Osteoblast (primary cell): ENCODE data around the gene MCFD2. TPM values are rescaled to one million over a fixed set of nuclear protein-coding genes. Genes with fewer than 3 reads are reported as not detected.

Experiments used
- DNase-seq: peaks from one replicate; pipeline ENCODE4 v3.0.0; 2011; ENCODE audit warnings: low spot score, mixed read lengths; ENCODE audit not compliant: insufficient read length; ENCODE audit errors: missing footprints
- H2AFZ ChIP-seq: 2 replicates; pipeline ENCODE4 v1.6.0; 2011; ENCODE audit warnings: mild to moderate bottlenecking, low read length
- H3K27ac ChIP-seq: 2 replicates; pipeline ENCODE4 v1.5.1; 2011; ENCODE audit warnings: mild to moderate bottlenecking, low read depth, low read length, moderate library complexity
- H3K27me3 ChIP-seq: 2 replicates; pipeline ENCODE4 v1.6.0; 2012; ENCODE audit warnings: mild to moderate bottlenecking, control low read depth, inconsistent platforms, low read length, moderate library complexity; ENCODE audit not compliant: insufficient read depth
- H3K36me3 ChIP-seq: 2 replicates; pipeline ENCODE4 v1.5.1; 2011; ENCODE audit warnings: mild to moderate bottlenecking, low read length, control low read depth, moderate library complexity; ENCODE audit not compliant: insufficient read depth
- H3K4me1 ChIP-seq: 2 replicates; pipeline ENCODE4 v1.5.1; 2011; ENCODE audit warnings: mild to moderate bottlenecking, low read length, control low read depth, moderate library complexity; ENCODE audit not compliant: insufficient read depth
- H3K4me2 ChIP-seq: 2 replicates; pipeline ENCODE4 v1.6.0; 2011; ENCODE audit warnings: mild to moderate bottlenecking, low read length; ENCODE audit not compliant: insufficient read depth
- H3K4me3 ChIP-seq: fragments of 200-600 bp; sonication (generic); 3 replicates; pipeline ENCODE4 v1.5.1; 2012; ENCODE audit warnings: mild to moderate bottlenecking, low read length, inconsistent platforms; ENCODE audit not compliant: insufficient read depth
- H3K79me2 ChIP-seq: 2 replicates; pipeline ENCODE4 v1.6.0; 2012; ENCODE audit warnings: mild to moderate bottlenecking, low read length, control low read depth, inconsistent platforms; ENCODE audit not compliant: insufficient read depth
- H3K9me3 ChIP-seq: 2 replicates; pipeline ENCODE4 v1.5.1; 2011; ENCODE audit warnings: low read depth, low read length, control low read depth
- H4K20me1 ChIP-seq: 2 replicates; pipeline ENCODE4 v1.6.0; 2012; ENCODE audit warnings: mild to moderate bottlenecking, low read length, control low read depth; ENCODE audit not compliant: insufficient read depth
- CTCF ChIP-seq: IDR thresholded peaks from 2 replicates; pipeline ENCODE4 v1.5.1; 2011; ENCODE audit warnings: mild to moderate bottlenecking, low read depth, low read length, moderate library complexity; ENCODE audit errors: extremely low read depth
- total RNA-seq: library from RNA; depleted of rRNA; stranded (reverse); fragments of >200 nt; gene quantifications from 2 replicates; pipeline ENCODE4 v1.2.3, GENCODE V29; 2012

The MCFD2 gene
- total RNA-seq, 1 donor = 136 TPM

- Histone ChIP-seq H3K27ac (peak overlapping the region; percentile 100), H2AFZ (no peak overlapping the region), H4K20me1 (no peaks in the 10 kb centered on the region), H3K4me1 (peaks cover 72% of the 10 kb centered on the region), H3K27me3 (no peaks in the 10 kb centered on the region), H3K9me3 (no peaks in the 10 kb centered on the region), H3K36me3 (no peaks in the 10 kb centered on the region), H3K79me2 (no peaks in the 10 kb centered on the region), H3K4me2 (peak overlapping the region; percentile 4), H3K4me3 (no peak overlapping the region)
- TF ChIP-seq CTCF = no peak
- peak; percentile 83 for DNase-seq
These were observed 28.3 kb downstream of the MCFD2 start for GRCh38 chr2:46887028-46887885.

- no peaks in the 10 kb centered on the region for H4K20me1 ChIP-seq
- peaks cover 73% of the 10 kb centered on the region for H3K4me1 ChIP-seq
- peak overlapping the region; percentile 69 for H3K4me2 ChIP-seq
- no peak overlapping the region for H3K4me3 ChIP-seq
- no peak for DNase-seq
- no peaks in the 10 kb centered on the region for H3K27me3 ChIP-seq
- no peak for TF ChIP-seq CTCF
- H3K9me3 ChIP-seq = no peaks in the 10 kb centered on the region
- no peaks in the 10 kb centered on the region for H3K79me2 ChIP-seq
- H3K36me3 ChIP-seq = no peaks in the 10 kb centered on the region
- H3K27ac ChIP-seq = peak overlapping the region; percentile 100
- no peak overlapping the region for H2AFZ ChIP-seq
These were observed 29.2 kb downstream of the MCFD2 start for GRCh38 chr2:46886268-46887027.

- peak overlapping the region; percentile 100 for H3K27ac ChIP-seq
- H3K4me3 ChIP-seq = peak overlapping the region; percentile 26
- peaks cover 84% of the 10 kb centered on the region for H3K4me1 ChIP-seq
- peak; percentile 71 for DNase-seq
- no peaks in the 10 kb centered on the region for H3K9me3 ChIP-seq
- peak overlapping the region; percentile 27 for H2AFZ ChIP-seq
- TF ChIP-seq CTCF = no peak
- H3K27me3 ChIP-seq = no peaks in the 10 kb centered on the region
- peak overlapping the region; percentile 69 for H3K4me2 ChIP-seq
- no peaks in the 10 kb centered on the region for H4K20me1 ChIP-seq
- H3K36me3 ChIP-seq = no peaks in the 10 kb centered on the region
- H3K79me2 ChIP-seq = no peaks in the 10 kb centered on the region
These were observed 30.2 kb downstream of the MCFD2 start for GRCh38 chr2:46885376-46885775.

GRCh38 chr2:46879511-46879910 is 36.1 kb downstream of the MCFD2 start:
- Histone ChIP-seq H4K20me1 (no peaks in the 10 kb centered on the region), H3K4me2 (no peak overlapping the region), H3K36me3 (no peaks in the 10 kb centered on the region), H3K4me3 (no peak overlapping the region), H3K4me1 (peaks cover 72% of the 10 kb centered on the region), H3K79me2 (peaks cover 19% of the 10 kb centered on the region), H2AFZ (no peak overlapping the region), H3K9me3 (no peaks in the 10 kb centered on the region), H3K27me3 (no peaks in the 10 kb centered on the region), H3K27ac (peak overlapping the region; percentile 100)
- no peak for TF ChIP-seq CTCF
- no peak for DNase-seq
